ENCODE measurements around the gene SLC5A5.
"Not testable (repeated sequence)": the region's sequence is repeated elsewhere in the genome, so short reads cannot be mapped to it uniquely, and the experiment has no call there.

Gene SLC5A5

GRCh38 chr19:17883627-17884410, 12.1 kb downstream of the SLC5A5 start:
- no peak for DNase-seq (ENCODE audit: low read depth)
- no peak for TF ChIP-seq CTCF (conservative IDR thresholded peaks at IDR 0.05; ENCODE audit: low read depth, low read length)
- H3K4me3 ChIP-seq (ENCODE audit: low read depth, low read length) = no peak overlapping the region

GRCh38 chr19:17886515-17886914, 14.8 kb downstream of the SLC5A5 start:
- H3K4me3 ChIP-seq (ENCODE audit: low read depth, low read length) = no peak overlapping the region
- no peak for DNase-seq (ENCODE audit: low read depth)
- TF ChIP-seq CTCF (conservative IDR thresholded peaks at IDR 0.05; ENCODE audit: low read depth, low read length) = no peak

GRCh38 chr19:17887221-17887620, 15.5 kb downstream of the SLC5A5 start:
- not testable (repeated sequence) for DNase-seq (ENCODE audit: low read depth); H3K4me3 ChIP-seq (ENCODE audit: low read depth, low read length)

GRCh38 chr19:17888260-17888659, 16.5 kb downstream of the SLC5A5 start:
- DNase-seq (ENCODE audit: low read depth) = no peak
- no peak for TF ChIP-seq CTCF (conservative IDR thresholded peaks at IDR 0.05; ENCODE audit: low read depth, low read length)
- no peak overlapping the region for H3K4me3 ChIP-seq (ENCODE audit: low read depth, low read length)

- DNase-seq (ENCODE audit: low read depth) = peak; percentile 61
- no peak for TF ChIP-seq CTCF (conservative IDR thresholded peaks at IDR 0.05; ENCODE audit: low read depth, low read length)
- H3K4me3 ChIP-seq (ENCODE audit: low read depth, low read length) = no peak overlapping the region
These were observed 18.0 kb downstream of the SLC5A5 start for GRCh38 chr19:17889609-17890214.

- TF ChIP-seq CTCF (conservative IDR thresholded peaks at IDR 0.05; ENCODE audit: low read depth, low read length) = no peak
- no peak overlapping the region for H3K4me3 ChIP-seq (ENCODE audit: low read depth, low read length)
- no peak for DNase-seq (ENCODE audit: low read depth)
These were observed 22.0 kb downstream of the SLC5A5 start for GRCh38 chr19:17893766-17894165.

GRCh38 chr19:17902701-17903100, 31.0 kb downstream of the SLC5A5 start:
- no peak overlapping the region for H3K4me3 ChIP-seq (ENCODE audit: low read depth, low read length)
- no peak for TF ChIP-seq CTCF (conservative IDR thresholded peaks at IDR 0.05; ENCODE audit: low read depth, low read length)
- peak; percentile 86 for DNase-seq (ENCODE audit: low read depth)

Data from choroid plexus epithelial cell (primary cell).